GM23338 (cell line): ENCODE data around the gene LAMTOR4. TPM values are rescaled to one million over a fixed set of nuclear protein-coding genes. Genes with fewer than 3 reads are reported as not detected.

Experiments
- ATAC-seq: fragments of 200-7000 bp; cut with Tn5 transposase; 3 replicates; pipeline ENCODE4 v1.9.1; 2020
- DNase-seq: peaks from one replicate; pipeline ENCODE4 v3.0.0-alpha.2; 2015; ENCODE audit warnings: low spot score
- H2AFZ ChIP-seq: fragments of 200-600 bp; sonication (generic); 2 replicates; pipeline ENCODE4 v1.8.0; 2016; ENCODE audit warnings: antibody characterized with exemption, mild to moderate bottlenecking, moderate library complexity
- H3F3A ChIP-seq: fragments of 200-600 bp; sonication (generic); replicated peaks from 2 replicates; pipeline ENCODE4 v1.8.0; 2017; ENCODE audit warnings: antibody characterized with exemption, mixed run types, low read depth
- H3K27ac ChIP-seq: fragments of 200-600 bp; sonication (generic); 2 replicates; pipeline ENCODE4 v1.6.1; 2016; ENCODE audit warnings: low read depth
- H3K27me3 ChIP-seq: fragments of 200-600 bp; sonication (generic); 2 replicates; pipeline ENCODE4 v1.8.0; 2016; ENCODE audit warnings: mild to moderate bottlenecking, mixed run types, moderate library complexity; ENCODE audit not compliant: insufficient read depth
- H3K36me3 ChIP-seq: fragments of 200-600 bp; sonication (generic); 2 replicates; pipeline ENCODE4 v1.8.0; 2016; ENCODE audit warnings: mild to moderate bottlenecking; ENCODE audit not compliant: insufficient read depth
- H3K4me1 ChIP-seq: fragments of 200-600 bp; sonication (generic); 2 replicates; pipeline ENCODE4 v1.8.0; 2016; ENCODE audit warnings: mild to moderate bottlenecking, moderate library complexity; ENCODE audit not compliant: insufficient read depth
- H3K4me2 ChIP-seq: fragments of 200-600 bp; sonication (generic); 2 replicates; pipeline ENCODE4 v1.7.1; 2017; ENCODE audit warnings: mixed run types
- H3K4me3 ChIP-seq: fragments of 200-600 bp; sonication (generic); 2 replicates; pipeline ENCODE4 v1.6.1; 2016; ENCODE audit warnings: mixed run types
- H3K79me2 ChIP-seq: fragments of 200-600 bp; sonication (generic); replicated peaks from 2 replicates; pipeline ENCODE4 v1.8.0; 2017; ENCODE audit warnings: mild to moderate bottlenecking; ENCODE audit not compliant: insufficient read depth
- H3K9me2 ChIP-seq: fragments of 200-600 bp; sonication (generic); 2 replicates; pipeline ENCODE4 v1.8.0; 2017; ENCODE audit not compliant: insufficient read depth
- H4K20me1 ChIP-seq: fragments of 200-600 bp; sonication (generic); replicated peaks from 2 replicates; pipeline ENCODE4 v1.8.0; 2017; ENCODE audit warnings: mild to moderate bottlenecking; ENCODE audit not compliant: insufficient read depth
- H3K27ac Mint-ChIP-seq: 2 replicates; pipeline ENCODE4 v1.8.0; 2020; ENCODE audit warnings: inconsistent platforms, mild to moderate bottlenecking, moderate library complexity, mixed read lengths
- H3K27me3 Mint-ChIP-seq: 3 replicates; pipeline ENCODE4 v1.8.0; 2022; ENCODE audit warnings: low read depth, mild to moderate bottlenecking, moderate library complexity, mixed read lengths, inconsistent platforms; ENCODE audit not compliant: insufficient read depth, poor library complexity
- H3K36me3 Mint-ChIP-seq: 3 replicates; pipeline ENCODE4 v1.8.0; 2021; ENCODE audit warnings: low read depth, mild to moderate bottlenecking, inconsistent platforms, moderate library complexity, mixed read lengths
- H3K4me1 Mint-ChIP-seq: 3 replicates; pipeline ENCODE4 v1.8.0; 2020; ENCODE audit warnings: mild to moderate bottlenecking, inconsistent platforms, mixed read lengths
- H3K4me3 Mint-ChIP-seq: 3 replicates; pipeline ENCODE4 v1.8.0; 2021; ENCODE audit warnings: moderate library complexity, mild to moderate bottlenecking, inconsistent platforms, mixed read lengths
- H3K9me3 Mint-ChIP-seq: 3 replicates; pipeline ENCODE4 v1.8.0; 2020; ENCODE audit warnings: moderate library complexity, mild to moderate bottlenecking, inconsistent platforms, mixed read lengths
- CREB1 ChIP-seq: fragments of 250-450 bp; sonication (Bioruptor Pico); IDR thresholded peaks from 2 replicates; pipeline ENCODE4 v1.5.0; 2020; ENCODE audit warnings: low read depth, mild to moderate bottlenecking, moderate library complexity
- ETS1 ChIP-seq: IDR thresholded peaks from 2 replicates; pipeline ENCODE4 v1.6.1; 2016; ENCODE audit warnings: antibody characterized with exemption
- JUNB ChIP-seq: IDR thresholded peaks from one replicate; pipeline ENCODE4 v1.6.1; 2016; ENCODE audit warnings: antibody characterized with exemption; ENCODE audit not compliant: unreplicated experiment
- NANOG ChIP-seq: IDR thresholded peaks from 2 replicates; pipeline ENCODE4 v1.6.1; 2016; ENCODE audit warnings: antibody characterized with exemption, borderline replicate concordance
- POLR2AphosphoS5 ChIP-seq: IDR thresholded peaks from 2 replicates; pipeline ENCODE4 v1.6.1; 2016; ENCODE audit warnings: antibody characterized with exemption, low read depth
- REST ChIP-seq: IDR thresholded peaks from one replicate; pipeline ENCODE4 v1.6.1; 2018; ENCODE audit warnings: antibody characterized with exemption; ENCODE audit not compliant: unreplicated experiment
- STAT1 ChIP-seq: IDR thresholded peaks from one replicate; pipeline ENCODE4 v1.6.1; 2016; ENCODE audit warnings: antibody characterized with exemption; ENCODE audit not compliant: unreplicated experiment
- ZNF114 ChIP-seq: fragments of 250-450 bp; sonication (Bioruptor Pico); IDR thresholded peaks from 2 replicates; pipeline ENCODE4 v1.5.0; 2020; ENCODE audit warnings: mild to moderate bottlenecking, moderate library complexity
- ZNF331 ChIP-seq: fragments of 250-450 bp; sonication (Bioruptor Pico); IDR thresholded peaks from 2 replicates; pipeline ENCODE4 v1.5.0; 2020; ENCODE audit warnings: low read depth, mild to moderate bottlenecking, moderate library complexity
- polyA plus RNA-seq: library from polyadenylated mRNA; unstranded; fragments of >200 nt; fragmentation: Nextera tagmentation; extraction: Ambion mirVana; gene quantifications from 2 replicates; pipeline ENCODE4 v1.2.1, GENCODE V29; 2016
- total RNA-seq: library from RNA; depleted of rRNA; stranded (reverse); fragments of >200 nt; shearing (Covaris generic); gene quantifications from 2 replicates; pipeline ENCODE4 v1.2.3, GENCODE V29; 2014

LAMTOR4 gene
- total and polyA plus RNA-seq, 2 experiments from 2014 or later = 145 to 333 TPM

- DNase-seq (peak; percentile 81), ATAC-seq (peak; percentile 71)
- H3K36me3 Mint-ChIP-seq = peaks cover 23% of the 10 kb centered on the region; the same call in 2 of the 3 replicates
- Histone ChIP-seq H4K20me1 (no peaks in the 10 kb centered on the region; the same call in 1 of the 2 replicates), H3K4me3 (peak overlapping the region; percentile 88), H3F3A (peaks cover 20% of the 10 kb centered on the region), H3K79me2 (peaks cover 7% of the 10 kb centered on the region), H3K36me3 (no peaks in the 10 kb centered on the region), H3K4me2 (peak overlapping the region; percentile 83), H3K27me3 (no peaks in the 10 kb centered on the region), H3K9me2 (no peaks in the 10 kb centered on the region), H3K27ac (peak overlapping the region; percentile 37; the same call in 1 of the 2 replicates), H3K4me1 (peaks cover 8% of the 10 kb centered on the region), H2AFZ (peak overlapping the region; percentile 91)
- H3K4me1 Mint-ChIP-seq = peaks cover 8% of the 10 kb centered on the region; the same call in 2 of the 3 replicates
- H3K9me3 Mint-ChIP-seq = no peaks in the 10 kb centered on the region; the same call in 2 of the 3 replicates
- no peak for TF ChIP-seq POLR2AphosphoS5
- peak; percentile 53; the same call in 1 of the 2 replicates for TF ChIP-seq ETS1
- peaks cover 14% of the 10 kb centered on the region for H3K27me3 Mint-ChIP-seq
- H3K4me3 Mint-ChIP-seq = peak overlapping the region; percentile 94
- H3K27ac Mint-ChIP-seq = peak overlapping the region; percentile 99
Observed at GRCh38 chr7:100119970-100120732, 28.6 kb upstream of the LAMTOR4 start.

- TF ChIP-seq ZNF114 (CRISPR knock-in tag) (no peak), STAT1 (no peak), CREB1 (CRISPR knock-in tag) (no peak), ZNF331 (no peak), POLR2AphosphoS5 (no peak), REST (no peak), NANOG (no peak), JUNB (no peak), ETS1 (no peak)
- H2AFZ ChIP-seq = no peak overlapping the region
- H3K27me3 Mint-ChIP-seq = peaks cover 14% of the 10 kb centered on the region
- peaks cover 7% of the 10 kb centered on the region for H3K79me2 ChIP-seq
- peak overlapping the region; percentile 88 for H3K4me3 ChIP-seq
- peak overlapping the region; percentile 83 for H3K4me2 ChIP-seq
- no peaks in the 10 kb centered on the region for H3K36me3 ChIP-seq
- H3K27ac ChIP-seq = 0 out of 2 replicates have a peak overlapping the region, but pooled peaks have one; percentile 37
- DNase-seq (no peak), ATAC-seq (no peak)
- no peaks in the 10 kb centered on the region; the same call in 2 of the 3 replicates for H3K9me3 Mint-ChIP-seq
- peaks cover 8% of the 10 kb centered on the region; the same call in 2 of the 3 replicates for H3K4me1 Mint-ChIP-seq
- H3K27ac Mint-ChIP-seq = peak overlapping the region; percentile 18; the same call in 1 of the 2 replicates
- H3K4me3 Mint-ChIP-seq = peak overlapping the region; percentile 94
- no peaks in the 10 kb centered on the region for H3K27me3 ChIP-seq
- H4K20me1 ChIP-seq = no peaks in the 10 kb centered on the region; the same call in 1 of the 2 replicates
- peaks cover 24% of the 10 kb centered on the region for H3F3A ChIP-seq
- H3K36me3 Mint-ChIP-seq = peaks cover 23% of the 10 kb centered on the region; the same call in 2 of the 3 replicates
- no peaks in the 10 kb centered on the region for H3K9me2 ChIP-seq
- peaks cover 8% of the 10 kb centered on the region for H3K4me1 ChIP-seq
Observed at GRCh38 chr7:100120733-100121036, 28.0 kb upstream of the LAMTOR4 start.
